Psoas muscle (tissue), 8 donors: ENCODE data around the gene KATNAL1. TPM values are rescaled to one million over a fixed set of nuclear protein-coding genes. Genes with fewer than 3 reads are reported as not detected.

Experiments used
- ATAC-seq, 4 donors: fragments of 200-7000 bp; cut with Tn5 transposase; one replicate each; pipeline ENCODE4 v1.9.1; 2020; ENCODE audit warnings: moderate library complexity in 3 of 4, mild to moderate bottlenecking in 2 of 4
- DNase-seq, 2 donors: peaks; one replicate each; pipeline ENCODE4 v3.0.0-alpha.2; 2020
- H3K27ac ChIP-seq: fragments of 200-600 bp; one replicate; pipeline ENCODE4 v1.8.0; 2022
- H3K27me3 ChIP-seq, 3 donors: fragments of 200-600 bp in 1 of 3; one replicate each; pipeline versions ENCODE4 v1.6.1 to v1.8.0; 2013 to 2022; ENCODE audit warnings: low read length in 2 of 3, mild to moderate bottlenecking in 2 of 3, moderate library complexity in 1 of 3; ENCODE audit not compliant: insufficient read depth in 3 of 3
- H3K36me3 ChIP-seq, 2 donors: fragments of 200-600 bp in 1 of 2; one replicate each; pipeline versions ENCODE4 v1.6.1 to v1.8.0; 2013 to 2022; ENCODE audit warnings: low read depth in 1 of 2, mild to moderate bottlenecking in 1 of 2, moderate library complexity in 1 of 2; ENCODE audit not compliant: insufficient read depth in 1 of 2
- H3K4me1 ChIP-seq: fragments of 200-600 bp; one replicate; pipeline ENCODE4 v1.8.0; 2022
- H3K4me3 ChIP-seq: fragments of 200-600 bp; one replicate; pipeline ENCODE4 v1.8.0; 2022; ENCODE audit warnings: mild to moderate bottlenecking
- H3K9me3 ChIP-seq: fragments of 200-600 bp; one replicate; pipeline ENCODE4 v1.8.0; 2022
- WGBS, 3 donors: extraction: QIAGEN DNeasy Blood & Tissue Kit; methylation state at CpG; one replicate each; pipeline versions ENCODE4 v1.1.6 to v1.1.7; 2013; 5-methylcytosine and 5-hydroxymethylcytosine counted together
- intact Hi-C, 2 donors: fragments of 100-400 bp; cut with DNase I; formaldehyde crosslinking; loops; one replicate each; pipeline versions ENCODE4 v1.11.0 to v1.14.2; 2022
- polyA plus RNA-seq, 3 donors: library from polyadenylated mRNA; stranded (reverse); fragments of 200-250 nt; gene quantifications; one replicate each; pipeline ENCODE4 v1.2.3, GENCODE V29; 2013
- total RNA-seq, 4 donors: library from RNA; stranded (reverse); fragmentation: NEBNext Ultra II Directional in 2 of 4; extraction: Animal tissue kit (Norgen Biotek cat#: 25700) in 2 of 4; gene quantifications; one replicate each; pipeline versions ENCODE4 v1.2.1 to v1.2.4, GENCODE V29; 2021 to 2023
- TF ChIP-seq, protein P1 (sequence below): fragments of 200-600 bp; IDR thresholded peaks from one replicate; pipeline ENCODE4 v1.8.0; 2022; ENCODE audit warnings: antibody characterized with exemption
- donor health status: healthy with polysubstance abuse.
- donor health status: DM: no; HTN: no; CAD: no; lungs with moderate emphysema.
- donor health status: Bipolar disorder and iron deficiency.
- donor health status: healthy.
- donor health status: DM: yes; HTN: yes; CAD: no.
- donor health status: DM: no; HTN: no; CAD: no.
- donor health status: DM: no; HTN: no; CAD: no.
- donor health status: DM: yes; HTN: yes; CAD: no.

Gene KATNAL1
- total and polyA plus RNA-seq, 7 donors, result 2.2 to 16.1 (median 9.8) TPM

DNA sequence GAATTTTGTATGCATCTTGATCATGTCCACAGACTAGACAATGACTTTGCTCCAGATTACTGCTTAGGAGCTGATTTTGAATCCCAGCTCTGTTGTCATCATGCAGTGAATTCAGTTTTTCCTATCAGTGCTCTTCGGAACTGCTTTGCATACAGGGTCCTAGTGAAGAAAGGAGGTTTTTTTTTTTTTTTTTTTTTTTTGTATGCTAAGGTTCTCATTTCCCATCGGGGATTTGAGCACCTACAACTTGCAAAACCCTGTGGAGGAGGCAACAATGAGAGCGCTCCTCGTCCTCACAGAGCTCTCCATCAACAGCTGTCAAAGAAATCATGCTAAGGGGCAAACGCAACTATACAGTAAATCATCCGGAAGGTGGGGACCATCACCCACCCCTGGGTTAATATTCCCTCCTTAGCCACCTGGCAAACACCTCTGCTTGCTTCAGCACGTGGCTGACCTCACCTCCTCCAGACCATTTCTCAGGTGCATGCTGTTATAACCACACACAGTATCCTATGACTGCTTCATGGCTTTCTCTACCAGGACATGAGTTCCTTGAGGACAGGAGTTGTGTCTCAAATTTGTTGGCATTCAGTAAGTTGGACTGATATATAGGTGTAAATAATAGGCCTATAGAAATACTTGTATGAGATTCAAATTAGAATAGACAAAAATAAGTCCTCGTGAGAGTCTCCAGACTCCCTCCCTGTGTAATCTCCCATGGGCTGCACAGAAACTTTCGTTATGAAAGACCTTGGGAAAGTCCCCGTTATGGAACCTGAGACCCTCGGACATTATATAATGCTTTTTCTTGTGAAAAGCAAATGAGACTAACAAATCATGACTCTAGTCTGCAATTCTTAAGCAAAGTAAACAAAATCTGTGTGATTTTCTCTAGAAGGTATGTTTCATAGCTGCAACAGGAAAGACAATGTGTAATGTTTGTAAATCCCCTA, 113.8 kb downstream of the KATNAL1 start:
- DNase-seq (no peak), ATAC-seq (no peak)
- H3K4me1 ChIP-seq, result no peaks in the 10 kb centered on the region
- H3K4me3 ChIP-seq, result no peak overlapping the region
- intact Hi-C loops, result no loop called here
- H3K27me3 ChIP-seq, result no peaks in the 10 kb centered on the region
- no peak overlapping the region for H3K27ac ChIP-seq
- WGBS, 3 donors, result 87 to 90% (median 89%) methylated on average over 11 of the region's 11 CpGs
- H3K9me3 ChIP-seq, result no peaks in the 10 kb centered on the region
- TF ChIP-seq, protein P1, sequence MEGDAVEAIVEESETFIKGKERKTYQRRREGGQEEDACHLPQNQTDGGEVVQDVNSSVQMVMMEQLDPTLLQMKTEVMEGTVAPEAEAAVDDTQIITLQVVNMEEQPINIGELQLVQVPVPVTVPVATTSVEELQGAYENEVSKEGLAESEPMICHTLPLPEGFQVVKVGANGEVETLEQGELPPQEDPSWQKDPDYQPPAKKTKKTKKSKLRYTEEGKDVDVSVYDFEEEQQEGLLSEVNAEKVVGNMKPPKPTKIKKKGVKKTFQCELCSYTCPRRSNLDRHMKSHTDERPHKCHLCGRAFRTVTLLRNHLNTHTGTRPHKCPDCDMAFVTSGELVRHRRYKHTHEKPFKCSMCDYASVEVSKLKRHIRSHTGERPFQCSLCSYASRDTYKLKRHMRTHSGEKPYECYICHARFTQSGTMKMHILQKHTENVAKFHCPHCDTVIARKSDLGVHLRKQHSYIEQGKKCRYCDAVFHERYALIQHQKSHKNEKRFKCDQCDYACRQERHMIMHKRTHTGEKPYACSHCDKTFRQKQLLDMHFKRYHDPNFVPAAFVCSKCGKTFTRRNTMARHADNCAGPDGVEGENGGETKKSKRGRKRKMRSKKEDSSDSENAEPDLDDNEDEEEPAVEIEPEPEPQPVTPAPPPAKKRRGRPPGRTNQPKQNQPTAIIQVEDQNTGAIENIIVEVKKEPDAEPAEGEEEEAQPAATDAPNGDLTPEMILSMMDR, result no peak
- H3K36me3 ChIP-seq, result no peaks in the 10 kb centered on the region

DNA sequence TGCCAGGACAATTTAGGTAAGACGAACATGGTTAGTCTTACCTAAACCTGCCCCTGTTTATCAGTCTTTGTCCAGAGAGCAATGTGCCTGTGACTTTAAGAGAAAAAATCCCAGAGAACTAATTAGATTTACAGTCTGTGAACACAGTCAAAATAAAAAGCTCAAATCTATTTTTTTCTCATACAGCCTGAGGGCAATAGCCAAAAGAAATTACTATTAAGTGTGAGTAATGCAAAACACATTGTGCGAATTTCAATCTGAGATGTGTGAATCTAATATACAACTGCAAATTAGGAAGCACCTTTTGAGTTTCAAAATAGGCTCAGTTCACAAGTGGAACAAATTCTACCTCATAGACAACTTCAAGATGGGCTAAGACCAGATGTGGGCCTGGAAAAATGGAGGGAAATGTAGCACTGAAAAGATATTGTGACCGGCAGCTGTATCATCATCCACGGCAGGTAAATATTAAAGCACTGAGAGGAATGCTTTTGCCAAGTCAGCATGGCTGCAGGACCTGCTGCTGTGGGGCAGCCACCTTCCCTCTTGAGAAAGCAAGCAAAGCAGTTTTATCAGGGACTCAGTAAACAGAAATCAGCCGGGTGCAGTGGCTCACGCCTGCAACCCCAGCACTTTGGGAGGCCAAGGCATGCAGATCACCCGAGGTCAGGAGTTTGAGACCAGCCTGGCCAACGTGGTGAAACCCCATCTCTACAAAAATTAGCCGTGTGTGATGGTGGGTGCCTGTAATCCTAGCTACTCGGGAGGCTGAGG, 114.8 kb downstream of the KATNAL1 start:
- Histone ChIP-seq H3K27me3 (no peaks in the 10 kb centered on the region), H3K4me1 (no peaks in the 10 kb centered on the region), H3K9me3 (no peaks in the 10 kb centered on the region), H3K4me3 (no peak overlapping the region), H3K36me3 (no peaks in the 10 kb centered on the region), H3K27ac (no peak overlapping the region)
- intact Hi-C loops, result no loop called here
- WGBS, 3 donors, result 64 to 71% (median 70%) methylated on average over 10 of the region's 10 CpGs
- ATAC-seq (no peak), DNase-seq (no peak)
- TF ChIP-seq, protein P1, result no peak

DNA sequence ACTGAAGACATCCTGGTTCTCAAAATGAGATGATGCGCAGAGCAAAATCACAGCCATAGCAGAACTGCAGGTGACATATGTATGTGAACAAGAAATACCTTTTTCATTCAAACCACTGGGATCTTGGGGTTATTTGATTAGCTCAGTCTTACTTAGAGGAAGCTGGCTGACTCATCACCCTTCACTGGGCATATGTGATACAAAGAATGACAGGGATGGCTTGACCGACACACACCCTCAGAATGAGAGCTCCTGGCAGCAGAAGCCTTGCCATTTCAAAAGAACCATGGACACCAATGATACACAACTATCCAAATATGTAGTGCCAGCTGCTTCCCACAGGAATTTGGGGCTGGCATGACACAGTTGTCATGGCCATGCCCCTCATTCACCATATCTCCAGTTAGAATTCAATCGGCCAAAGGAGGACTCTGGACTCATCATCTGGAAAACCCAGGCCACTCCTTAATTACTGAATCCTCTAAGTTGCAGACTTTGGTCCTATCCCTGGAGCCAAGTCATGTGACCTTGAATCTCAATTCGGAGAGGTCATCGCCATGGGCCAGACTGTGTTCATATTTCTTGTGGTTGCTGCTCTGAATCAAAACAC, 115.8 kb downstream of the KATNAL1 start:
- Histone ChIP-seq H3K27ac (no peak overlapping the region), H3K4me3 (no peak overlapping the region), H3K36me3 (no peaks in the 10 kb centered on the region), H3K4me1 (no peaks in the 10 kb centered on the region), H3K27me3 (no peaks in the 10 kb centered on the region), H3K9me3 (no peaks in the 10 kb centered on the region)
- ATAC-seq (no peak), DNase-seq (no peak)
- WGBS, 3 donors, result 55 to 74% (median 70%) methylated on average over 5 of the region's 5 CpGs
- intact Hi-C loops, result no loop called here
- TF ChIP-seq, protein P1, result no peak

DNA sequence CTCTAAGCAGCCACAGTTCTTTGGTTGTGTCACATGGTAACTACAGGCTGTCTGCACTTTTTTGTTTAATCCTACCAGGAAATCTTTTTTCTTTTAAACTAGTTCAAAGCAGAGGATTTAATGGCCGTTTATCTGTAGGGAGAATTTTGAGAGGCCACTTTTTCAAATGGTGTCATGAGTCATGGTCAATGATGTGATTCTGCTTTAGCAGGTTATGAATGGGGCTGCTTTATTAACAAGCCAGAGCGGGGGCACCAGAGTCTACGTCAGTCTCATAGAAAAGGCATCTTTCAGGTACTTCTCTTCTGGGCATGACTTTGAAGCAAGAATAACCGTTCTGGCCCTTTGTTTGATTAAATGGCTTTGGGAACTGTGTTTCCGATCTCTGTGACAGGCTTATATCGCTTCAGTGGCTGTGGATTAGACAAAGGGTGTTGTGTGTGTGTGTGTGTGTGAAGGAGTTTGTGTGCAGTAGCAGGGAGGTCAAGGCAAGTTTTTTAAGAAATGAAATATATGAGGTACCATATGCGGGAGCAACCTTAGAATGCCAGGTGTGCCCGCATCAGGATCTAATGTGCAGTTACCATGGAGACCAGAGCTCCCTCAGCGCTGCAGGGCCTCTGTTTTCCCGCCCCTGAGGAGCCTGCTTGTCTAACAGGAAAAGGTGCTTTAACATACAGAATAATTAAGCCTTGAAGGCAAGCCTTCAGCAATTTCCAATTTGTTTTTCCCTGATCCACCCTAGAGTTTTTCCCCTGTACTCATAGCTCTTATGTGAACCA, 120.5 kb downstream of the KATNAL1 start:
- 59 to 60% (median 59%) methylated on average over 10 of the region's 10 CpGs for WGBS, 3 donors

More for the DNA sequence above, 120.5 kb downstream of the KATNAL1 start:
- Histone ChIP-seq H3K9me3 (no peaks in the 10 kb centered on the region), H3K27me3 (no peaks in the 10 kb centered on the region), H3K36me3 (no peaks in the 10 kb centered on the region), H3K27ac (no peak overlapping the region), H3K4me1 (no peaks in the 10 kb centered on the region), H3K4me3 (no peak overlapping the region)
- intact Hi-C loops, result no loop called here
- DNase-seq, result no peak
- TF ChIP-seq, protein P1, result no peak
- no peak for ATAC-seq
